Ovary (tissue), 3 donors: ENCODE measurements around the gene FSTL1.

Experiments
- EP300 ChIP-seq: sonication (generic); formaldehyde crosslinking; IDR thresholded peaks from one replicate; pipeline ENCODE4 v1.6.1; 2017; ENCODE audit warnings: antibody characterized with exemption
- POLR2A ChIP-seq: fragments of 450-650 bp; IDR thresholded peaks from one replicate; pipeline ENCODE4 v1.6.1; 2017; ENCODE audit warnings: antibody characterized with exemption, mild to moderate bottlenecking, moderate library complexity
- TF ChIP-seq, protein P1 (sequence below), 3 donors: fragments of 450-650 bp in 2 of 3; fragments of 200-600 bp in 1 of 3; IDR thresholded peaks; one replicate each; pipeline versions ENCODE4 v1.5.1 to v1.8.0; 2016 to 2022; ENCODE audit warnings: antibody characterized with exemption in 3 of 3, mild to moderate bottlenecking in 1 of 3
- donor health status: DM: no; HTN: no; CAD: no.

DNA sequence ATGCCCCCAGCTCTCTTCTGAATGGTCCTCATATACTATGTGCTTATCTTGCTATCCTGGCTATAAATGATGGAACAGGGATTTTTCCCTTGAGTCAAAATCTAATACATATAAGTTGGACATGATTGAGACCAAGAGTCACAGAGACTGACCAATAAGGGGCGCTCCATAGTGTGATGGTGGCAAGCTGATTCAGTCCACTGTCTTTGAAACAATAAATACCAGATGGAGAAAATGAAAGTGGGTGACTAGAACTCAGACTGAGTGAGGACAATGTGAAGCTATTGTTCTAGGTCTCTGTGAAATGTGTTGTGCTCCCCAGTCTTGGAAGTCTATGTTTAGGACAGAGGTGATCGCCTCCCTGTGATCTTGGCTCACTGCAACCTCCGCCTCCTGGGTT, 10.6 kb upstream of the FSTL1 start:
- no peak for TF ChIP-seq POLR2A
- TF ChIP-seq, protein P1, sequence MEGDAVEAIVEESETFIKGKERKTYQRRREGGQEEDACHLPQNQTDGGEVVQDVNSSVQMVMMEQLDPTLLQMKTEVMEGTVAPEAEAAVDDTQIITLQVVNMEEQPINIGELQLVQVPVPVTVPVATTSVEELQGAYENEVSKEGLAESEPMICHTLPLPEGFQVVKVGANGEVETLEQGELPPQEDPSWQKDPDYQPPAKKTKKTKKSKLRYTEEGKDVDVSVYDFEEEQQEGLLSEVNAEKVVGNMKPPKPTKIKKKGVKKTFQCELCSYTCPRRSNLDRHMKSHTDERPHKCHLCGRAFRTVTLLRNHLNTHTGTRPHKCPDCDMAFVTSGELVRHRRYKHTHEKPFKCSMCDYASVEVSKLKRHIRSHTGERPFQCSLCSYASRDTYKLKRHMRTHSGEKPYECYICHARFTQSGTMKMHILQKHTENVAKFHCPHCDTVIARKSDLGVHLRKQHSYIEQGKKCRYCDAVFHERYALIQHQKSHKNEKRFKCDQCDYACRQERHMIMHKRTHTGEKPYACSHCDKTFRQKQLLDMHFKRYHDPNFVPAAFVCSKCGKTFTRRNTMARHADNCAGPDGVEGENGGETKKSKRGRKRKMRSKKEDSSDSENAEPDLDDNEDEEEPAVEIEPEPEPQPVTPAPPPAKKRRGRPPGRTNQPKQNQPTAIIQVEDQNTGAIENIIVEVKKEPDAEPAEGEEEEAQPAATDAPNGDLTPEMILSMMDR (IDR thresholded peaks at IDR 0.05): no peak
- TF ChIP-seq EP300: no peak
